HAP-1 (cell line): ENCODE results near the gene DPH1.
"Not testable (repeated sequence)": the region's sequence is repeated elsewhere in the genome, so short reads cannot be mapped to it uniquely, and the experiment has no call there.

Source experiments
- DNase-seq, 2 experiments: peaks; one replicate each; pipeline ENCODE4 v3.0.0-alpha.2; 2016 to 2020; ENCODE audit warnings: low spot score in 2 of 2
- H3K27me3 ChIP-seq: fragments of 250-450 bp; sonication (Bioruptor Pico); 2 replicates; pipeline ENCODE4 v1.5.1; 2020; ENCODE audit warnings: low read depth, mild to moderate bottlenecking, moderate library complexity
- H3K36me3 ChIP-seq: fragments of 250-450 bp; sonication (Bioruptor Pico); replicated peaks from 2 replicates; pipeline ENCODE4 v1.5.1; 2020; ENCODE audit warnings: mild to moderate bottlenecking
- H3K4me1 ChIP-seq: fragments of 250-450 bp; sonication (Bioruptor Pico); 2 replicates; pipeline ENCODE4 v1.5.1; 2020; ENCODE audit warnings: mild to moderate bottlenecking
- H3K4me3 ChIP-seq: fragments of 250-450 bp; sonication (Bioruptor Pico); 2 replicates; pipeline ENCODE4 v1.5.1; 2020; ENCODE audit warnings: mild to moderate bottlenecking, moderate library complexity
- H3K9me3 ChIP-seq: fragments of 250-450 bp; sonication (Bioruptor Pico); 2 replicates; pipeline ENCODE4 v1.5.1; 2020; ENCODE audit warnings: mild to moderate bottlenecking, moderate library complexity
- in situ Hi-C: fragments of 300-500 bp; cut with MboI; formaldehyde crosslinking; loops from 3 replicates; pipeline ENCODE4 v1.14.3; 2020; ENCODE audit warnings: low sequenced_read_pairs, inconsistent platforms, mixed read lengths

The DPH1 gene

DNA sequence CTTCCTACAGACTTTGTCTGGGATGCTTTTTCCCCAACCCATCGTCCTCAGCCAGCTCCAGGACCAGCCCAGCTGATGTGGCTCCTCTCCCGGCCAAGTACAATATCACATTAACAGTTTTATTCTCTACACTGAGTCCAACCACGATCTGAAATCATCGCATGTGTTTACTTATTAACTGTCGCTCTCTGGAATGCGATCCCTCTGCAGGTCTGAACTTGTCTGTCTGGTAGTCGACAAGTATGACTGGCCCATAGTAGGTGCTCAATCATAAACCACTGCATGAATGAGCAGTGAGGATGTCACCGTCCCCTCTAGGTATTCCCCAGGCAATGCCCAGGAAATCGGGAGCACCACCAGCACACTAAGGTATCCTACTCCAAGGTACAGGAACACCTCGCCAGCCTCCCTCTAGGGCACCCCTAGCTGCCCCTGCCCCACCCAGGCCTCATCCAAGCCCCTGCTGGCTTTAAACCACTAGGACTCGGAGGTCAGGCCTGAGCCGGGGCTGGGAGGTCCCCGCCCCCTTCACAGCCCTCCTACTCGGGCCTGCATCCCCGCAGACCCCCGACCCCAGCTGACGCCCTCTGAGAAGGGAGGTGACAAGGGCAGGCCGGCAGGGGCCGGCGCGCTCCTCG, 32.5 kb upstream of the DPH1 start:
- in situ Hi-C loops = no loop called here
- Histone ChIP-seq H3K27me3 (no peaks in the 10 kb centered on the region), H3K4me1 (peaks cover 33% of the 10 kb centered on the region), H3K4me3 (no peak overlapping the region), H3K9me3 (no peaks in the 10 kb centered on the region), H3K36me3 (no peaks in the 10 kb centered on the region)
- DNase-seq = peak; percentile 33 to 48

DNA sequence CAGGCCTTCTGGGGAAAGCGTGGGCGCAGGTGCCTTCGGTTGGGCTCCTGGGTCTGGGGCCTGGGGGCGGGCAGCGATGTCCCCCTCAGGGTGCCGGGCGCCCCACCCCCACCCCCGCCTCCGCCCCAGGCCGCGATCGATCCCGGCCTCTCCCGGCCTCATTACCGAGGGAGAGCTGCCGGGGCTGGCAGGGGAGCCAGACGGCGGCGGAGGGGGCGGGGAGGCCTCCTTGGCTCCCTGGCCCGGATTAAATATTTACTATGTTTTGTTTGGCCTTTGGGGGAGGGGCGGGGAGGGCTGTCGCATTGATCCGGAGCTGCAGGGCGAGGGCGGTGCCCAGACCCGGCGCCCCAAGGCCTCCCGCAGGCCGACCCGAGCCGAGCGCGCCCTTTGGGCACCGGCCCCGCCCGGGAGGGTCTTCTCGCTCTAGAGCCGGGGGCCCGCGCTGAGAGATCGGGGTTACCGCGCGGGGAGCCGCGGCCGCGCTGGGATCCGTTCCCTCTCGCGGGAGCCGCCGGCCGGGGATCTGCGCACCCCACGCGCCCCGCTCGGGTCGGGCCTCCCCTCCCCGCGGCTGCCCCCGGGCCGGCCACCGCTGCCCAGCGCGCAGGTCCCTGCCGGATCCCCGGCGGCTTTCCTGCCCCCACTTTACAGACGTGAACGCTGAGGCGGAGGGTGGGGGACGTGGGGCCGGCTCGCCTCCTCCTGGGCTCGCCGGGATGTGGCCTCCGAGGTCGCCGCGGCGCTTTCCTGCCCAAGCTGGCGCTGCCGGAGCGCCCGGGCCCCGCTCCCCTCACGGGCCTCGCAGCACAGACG, 31.8 kb upstream of the DPH1 start:
- no peak overlapping the region for H3K4me3 ChIP-seq

DNA sequence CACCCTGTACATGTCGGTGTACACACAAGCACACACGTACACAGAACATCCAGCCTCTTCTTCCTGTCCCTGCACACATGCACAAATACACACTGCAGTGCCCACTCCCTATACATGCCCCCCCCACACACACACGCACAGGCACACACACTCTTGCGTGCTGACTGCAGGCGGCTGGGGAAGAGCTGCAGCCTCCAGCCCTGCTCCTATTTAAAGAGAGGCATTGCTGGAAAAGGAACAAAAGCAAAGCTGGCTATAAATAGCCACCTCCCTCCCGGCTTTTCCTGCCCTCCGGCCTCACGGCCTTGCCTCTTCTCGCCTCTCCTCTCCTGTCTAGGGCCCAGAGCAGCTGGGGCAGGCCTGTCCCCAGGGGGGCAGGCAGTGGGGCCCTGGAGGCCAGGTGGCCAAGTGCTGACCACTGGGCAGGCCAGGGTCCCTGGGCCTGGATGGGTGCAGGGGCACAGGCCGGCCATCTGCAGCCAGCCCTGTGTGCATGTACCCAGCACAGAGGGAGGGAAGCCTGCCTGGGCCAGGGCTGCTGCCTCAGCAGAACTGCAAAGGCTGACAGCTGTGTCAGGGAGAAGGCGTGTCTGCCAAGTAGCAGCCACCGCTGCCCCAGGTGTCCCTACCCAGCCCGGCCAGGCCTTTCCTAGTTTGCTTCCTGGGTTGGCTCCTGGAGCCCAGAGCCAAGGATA, 30.2 kb upstream of the DPH1 start:
- Histone ChIP-seq H3K9me3 (no peaks in the 10 kb centered on the region), H3K4me3 (no peak overlapping the region), H3K36me3 (no peaks in the 10 kb centered on the region), H3K4me1 (peaks cover 33% of the 10 kb centered on the region), H3K27me3 (no peaks in the 10 kb centered on the region)
- in situ Hi-C loops = no loop called here
- DNase-seq = peak; percentile 83

More for the DNA sequence above, 31.8 kb upstream of the DPH1 start:
- Histone ChIP-seq H3K27me3 (no peaks in the 10 kb centered on the region), H3K4me1 (peaks cover 33% of the 10 kb centered on the region), H3K9me3 (no peaks in the 10 kb centered on the region), H3K36me3 (no peaks in the 10 kb centered on the region)
- peak; percentile 67 to 85 for DNase-seq
- in situ Hi-C loops = no loop called here

DNA sequence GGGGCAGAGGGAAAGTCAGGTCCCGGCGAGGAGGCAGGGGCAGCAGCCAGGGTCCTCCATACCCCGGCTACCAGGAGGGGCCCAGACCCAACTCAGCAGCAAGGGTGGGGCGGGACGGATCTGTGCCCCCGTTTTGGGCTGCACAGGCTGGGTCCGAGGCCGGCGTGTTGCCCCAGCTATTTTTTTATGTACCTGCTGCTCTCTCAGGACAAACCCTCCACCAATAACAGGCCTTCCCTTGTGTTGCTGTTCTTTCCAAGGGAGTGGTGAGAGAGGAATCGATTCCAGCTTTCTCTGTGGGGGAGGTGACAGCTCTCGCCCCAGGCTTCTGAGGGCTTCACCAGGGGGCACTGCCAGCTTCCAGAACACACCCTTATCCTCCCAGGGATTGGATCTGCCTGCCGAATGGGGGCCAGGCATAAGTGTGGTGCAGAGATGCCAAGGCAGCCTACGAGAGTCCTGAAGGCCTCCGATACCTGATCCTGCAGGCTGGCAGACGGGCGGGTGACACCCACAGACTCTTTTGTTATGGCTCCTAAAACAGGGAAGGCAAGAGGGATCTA, 27.1 kb upstream of the DPH1 start:
- Histone ChIP-seq H3K9me3 (no peaks in the 10 kb centered on the region), H3K36me3 (no peaks in the 10 kb centered on the region), H3K27me3 (no peaks in the 10 kb centered on the region), H3K4me1 (peaks cover 19% of the 10 kb centered on the region), H3K4me3 (no peak overlapping the region)
- DNase-seq = no peak
- in situ Hi-C loops = no loop called here

DNA sequence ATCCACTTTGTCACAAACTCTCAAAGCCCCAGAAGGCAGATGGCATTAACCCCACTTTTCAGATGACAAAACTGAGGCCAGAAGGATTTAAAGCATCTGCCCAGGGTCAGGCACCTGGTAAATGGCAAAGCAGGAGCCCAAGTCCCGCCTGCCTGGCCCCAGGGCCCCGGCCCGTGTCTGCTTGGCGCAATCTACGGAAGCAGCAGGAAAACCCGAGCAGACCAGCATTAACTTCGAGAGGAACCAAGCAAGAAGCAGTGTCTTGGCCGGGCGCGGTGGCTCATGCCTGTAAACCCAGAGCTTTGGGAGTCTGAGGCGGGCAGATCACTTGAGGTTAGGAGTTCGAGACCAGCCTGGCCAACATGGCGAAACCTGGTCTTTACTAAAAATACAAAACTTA, 26.4 kb upstream of the DPH1 start:
- no peak overlapping the region for H3K4me3 ChIP-seq
- no peak for DNase-seq
- no peaks in the 10 kb centered on the region for H3K9me3 ChIP-seq
- in situ Hi-C loops = no loop called here
- H3K4me1 ChIP-seq = peaks cover 17% of the 10 kb centered on the region
- no peaks in the 10 kb centered on the region for H3K36me3 ChIP-seq
- no peaks in the 10 kb centered on the region for H3K27me3 ChIP-seq

DNA sequence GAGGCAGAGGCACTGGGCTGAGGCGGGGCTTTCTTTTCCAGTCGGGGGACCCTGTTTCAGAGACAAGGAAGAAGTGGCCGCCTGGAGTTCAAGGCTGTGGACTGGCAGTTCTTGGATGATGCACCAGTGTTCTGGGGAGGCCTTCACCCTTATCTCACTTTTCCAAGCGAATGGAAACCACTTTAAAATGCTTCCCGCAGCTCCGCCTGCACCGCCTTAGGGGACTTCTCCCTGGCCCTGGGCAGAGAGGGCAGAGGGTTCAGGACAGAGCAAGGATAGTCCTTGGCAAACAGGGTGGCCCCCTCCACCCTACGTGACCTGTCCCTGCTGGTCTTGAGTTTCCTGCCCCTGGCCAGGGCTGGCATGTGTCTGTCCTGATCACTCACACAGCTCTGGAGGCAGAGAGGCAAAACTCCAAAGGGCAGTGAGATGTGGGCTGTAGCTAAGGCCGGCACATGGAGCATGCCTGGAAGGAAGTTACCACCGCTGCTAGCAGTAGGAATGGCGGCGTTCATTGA, 25.5 kb upstream of the DPH1 start:
- in situ Hi-C loops = no loop called here
- no peaks in the 10 kb centered on the region for H3K36me3 ChIP-seq
- no peaks in the 10 kb centered on the region for H3K9me3 ChIP-seq
- peaks cover 9% of the 10 kb centered on the region for H3K4me1 ChIP-seq
- no peaks in the 10 kb centered on the region for H3K27me3 ChIP-seq
- DNase-seq = no peak
- no peak overlapping the region for H3K4me3 ChIP-seq

DNA sequence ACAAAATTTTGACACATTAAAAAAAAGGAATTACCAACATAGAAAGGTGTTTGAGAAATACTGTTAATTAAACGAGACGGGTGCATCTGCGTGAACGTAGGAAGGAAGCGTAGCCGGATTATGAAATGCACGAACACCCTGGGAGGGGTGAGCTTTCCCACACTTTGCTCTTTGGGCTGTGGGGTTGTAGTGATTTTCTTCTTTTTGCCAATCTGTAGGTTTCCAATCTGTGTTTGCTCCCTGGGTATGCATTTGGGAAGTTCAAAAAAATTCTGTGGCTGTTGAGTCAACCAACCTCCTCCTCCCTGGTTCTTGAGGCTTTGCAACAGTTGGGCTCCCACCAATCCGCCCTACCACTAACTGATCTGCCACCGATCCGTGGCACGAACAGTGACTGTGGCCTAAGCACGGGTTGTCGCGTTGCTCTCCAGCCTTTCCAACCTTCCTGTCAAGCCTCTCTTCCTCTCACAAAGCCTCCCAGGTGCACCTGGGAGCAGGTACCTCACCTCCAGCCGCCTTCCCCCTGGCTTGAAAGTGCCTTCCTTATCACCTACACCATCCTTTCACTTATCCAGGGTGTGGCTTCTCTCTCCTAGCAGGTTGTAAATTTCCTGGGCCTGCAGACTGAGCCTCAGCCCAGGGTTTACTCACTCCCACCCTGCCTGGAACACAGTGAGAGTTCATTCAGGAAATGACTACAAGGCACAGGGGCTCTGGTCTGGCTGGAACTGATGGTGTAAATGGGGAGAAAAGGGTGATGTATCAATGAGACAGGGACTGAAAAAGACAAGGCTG, 21.4 kb upstream of the DPH1 start:
- no peaks in the 10 kb centered on the region for H3K36me3 ChIP-seq
- no peaks in the 10 kb centered on the region for H3K27me3 ChIP-seq
- no peak overlapping the region for H3K4me3 ChIP-seq
- in situ Hi-C loops = no loop called here
- no peak for DNase-seq
- no peaks in the 10 kb centered on the region; the same call in 1 of the 2 replicates for H3K4me1 ChIP-seq
- no peaks in the 10 kb centered on the region for H3K9me3 ChIP-seq

DNA sequence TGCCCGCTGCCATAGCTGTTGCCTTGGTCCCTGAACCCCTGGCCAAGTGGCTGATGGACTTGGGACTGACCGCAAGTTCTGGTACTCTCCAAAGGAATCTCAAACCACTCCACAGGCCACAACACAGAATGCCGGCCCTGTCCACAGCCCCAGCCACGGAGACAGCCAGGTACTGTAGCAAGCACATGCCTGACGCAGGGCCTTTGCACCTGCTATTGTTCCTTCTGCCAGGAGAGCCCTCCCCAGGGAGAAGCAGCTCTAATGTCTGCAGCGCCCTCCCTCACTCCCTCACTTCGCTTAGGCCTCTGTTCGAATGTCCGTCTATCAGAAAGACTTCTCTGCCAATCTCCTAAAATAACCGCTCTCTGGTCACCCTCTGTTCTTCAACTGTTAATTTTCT, 20.2 kb upstream of the DPH1 start:
- Histone ChIP-seq H3K9me3 (no peaks in the 10 kb centered on the region), H3K27me3 (no peaks in the 10 kb centered on the region), H3K4me3 (no peak overlapping the region), H3K4me1 (no peaks in the 10 kb centered on the region; the same call in 1 of the 2 replicates), H3K36me3 (no peaks in the 10 kb centered on the region)
- no peak for DNase-seq
- in situ Hi-C loops = no loop called here

DNA sequence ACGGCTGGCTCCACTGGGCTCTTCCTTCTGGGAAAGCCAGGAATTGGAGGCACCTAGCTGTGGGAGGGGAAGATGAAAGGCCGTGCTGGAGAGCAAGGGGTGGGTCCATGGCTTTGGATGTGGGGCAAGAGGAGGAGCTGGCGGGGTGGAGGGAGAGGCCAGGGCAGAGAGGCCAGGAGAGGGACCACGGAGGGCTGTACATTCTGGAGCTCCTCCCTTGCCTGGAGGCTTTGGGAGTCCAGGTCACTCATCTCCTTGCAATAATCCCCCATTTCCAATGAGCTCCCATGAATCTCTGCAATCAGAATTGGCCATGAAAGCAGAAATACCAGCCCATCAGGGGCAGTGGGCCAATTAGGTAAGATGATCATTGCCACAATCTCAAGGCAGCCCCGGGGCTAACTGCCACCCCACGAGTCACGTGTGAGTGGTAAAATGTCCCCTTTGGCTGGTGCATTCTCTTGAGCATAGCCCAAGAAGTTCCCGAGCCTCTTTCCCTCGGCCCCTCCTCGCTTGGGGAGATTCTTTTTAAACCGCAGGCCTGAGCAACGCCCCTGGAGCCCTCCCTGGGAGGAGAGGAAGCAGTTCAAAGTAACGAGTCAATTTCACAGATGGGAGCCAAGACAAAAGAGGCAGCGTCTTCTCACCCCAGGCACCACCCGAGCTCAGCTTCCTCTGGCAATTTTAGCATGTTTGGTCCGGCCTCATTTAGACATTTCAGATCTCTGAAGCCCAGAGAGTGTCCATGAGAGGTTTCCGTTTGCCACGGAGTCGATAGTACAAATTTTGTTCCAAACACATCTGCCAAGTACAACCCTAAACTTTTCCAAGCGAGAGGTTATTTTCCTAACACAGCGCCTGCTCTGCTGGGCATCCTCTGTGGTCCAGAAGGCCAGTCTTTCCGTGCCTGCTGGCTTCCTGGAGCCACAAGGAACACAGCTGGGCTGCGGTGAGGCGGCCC, 18.3 kb upstream of the DPH1 start:
- Histone ChIP-seq H3K4me3 (no peak overlapping the region), H3K9me3 (no peaks in the 10 kb centered on the region), H3K27me3 (no peaks in the 10 kb centered on the region), H3K36me3 (no peaks in the 10 kb centered on the region), H3K4me1 (no peaks in the 10 kb centered on the region; the same call in 1 of the 2 replicates)
- in situ Hi-C loops = no loop called here
- peak in 1 of 2 experiments; percentile 54 for DNase-seq

DNA sequence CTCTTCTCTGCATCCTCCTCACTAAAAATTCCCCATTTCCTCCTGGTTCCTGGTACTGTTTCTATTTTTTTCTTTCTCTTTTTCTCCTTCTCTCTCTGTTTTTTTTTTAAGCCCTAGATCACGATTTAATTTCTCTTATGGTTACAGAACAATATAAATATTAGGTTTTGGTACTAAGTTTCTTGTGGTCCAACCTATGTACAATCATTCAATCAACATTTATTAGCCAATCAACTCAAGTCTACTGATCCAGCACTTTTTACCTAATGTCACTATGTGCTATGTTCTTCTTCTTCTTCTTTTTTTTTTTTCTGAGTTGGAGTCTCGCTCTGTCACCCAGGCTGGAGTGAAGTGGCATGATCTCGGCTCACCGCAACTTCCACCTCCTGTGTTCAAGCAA, 17.5 kb upstream of the DPH1 start:
- H3K36me3 ChIP-seq = no peaks in the 10 kb centered on the region
- H3K9me3 ChIP-seq = no peaks in the 10 kb centered on the region
- no peak overlapping the region for H3K4me3 ChIP-seq
- H3K27me3 ChIP-seq = no peaks in the 10 kb centered on the region
- in situ Hi-C loops = no loop called here
- no peaks in the 10 kb centered on the region; the same call in 1 of the 2 replicates for H3K4me1 ChIP-seq
- DNase-seq = no peak

DNA sequence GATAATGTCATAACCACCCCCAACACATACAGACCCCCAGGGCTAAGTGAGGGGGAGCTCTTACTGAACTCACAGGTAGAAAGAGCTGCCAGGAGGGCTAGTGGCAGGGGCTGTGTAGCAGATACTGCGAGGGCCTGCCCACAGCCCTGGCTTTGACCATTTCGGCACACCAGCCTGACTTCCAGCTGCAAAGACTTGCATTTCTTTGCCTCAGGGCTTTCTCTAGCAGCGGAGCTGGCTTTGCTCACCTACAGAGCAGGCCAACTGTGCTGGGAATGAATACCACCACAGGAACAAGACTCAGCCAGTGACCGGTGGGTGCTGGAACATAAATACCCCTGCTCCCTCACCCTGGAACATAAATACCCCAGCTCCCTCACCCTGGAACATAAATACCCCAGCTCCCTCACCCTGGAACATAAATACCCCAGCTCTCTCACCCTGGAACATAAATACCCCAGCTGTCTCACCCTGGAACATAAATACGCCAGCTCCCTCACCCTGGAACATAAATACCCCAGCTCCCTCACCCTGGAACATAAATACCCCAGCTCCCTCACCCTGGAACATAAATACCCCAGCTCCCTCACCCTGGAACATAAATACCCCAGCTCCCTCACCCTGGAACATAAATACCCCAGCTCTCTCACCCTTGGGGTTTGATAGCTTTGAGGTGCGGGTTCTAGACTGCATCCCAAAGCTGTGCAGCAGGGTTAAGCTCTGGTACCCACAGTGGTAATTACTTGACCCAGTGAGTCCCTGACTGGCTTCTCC, 16.5 kb upstream of the DPH1 start:
- H3K27me3 ChIP-seq, DNase-seq, H3K4me1 ChIP-seq, H3K9me3 ChIP-seq, H3K4me3 ChIP-seq, in situ Hi-C loops, H3K36me3 ChIP-seq: not testable (repeated sequence)

DNA sequence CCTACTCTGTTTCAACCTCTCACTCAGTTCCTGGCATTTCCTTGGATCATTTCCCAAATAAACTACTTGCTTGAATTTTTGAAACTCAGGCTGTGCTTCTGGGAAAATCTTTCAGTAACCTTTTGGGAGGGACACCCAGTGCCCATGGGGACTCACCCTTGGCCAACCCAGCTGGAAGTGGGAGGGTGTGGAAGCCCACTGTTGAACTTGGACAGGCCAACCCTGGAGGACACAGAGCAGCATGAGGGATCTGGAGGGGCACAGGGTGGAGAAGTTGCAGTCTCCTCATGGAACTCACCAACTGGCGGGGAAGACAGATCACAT, 16.0 kb upstream of the DPH1 start:
- no peaks in the 10 kb centered on the region for H3K36me3 ChIP-seq
- H3K4me1 ChIP-seq = no peaks in the 10 kb centered on the region; the same call in 1 of the 2 replicates
- H3K9me3 ChIP-seq = no peaks in the 10 kb centered on the region
- no peak for DNase-seq
- H3K27me3 ChIP-seq = no peaks in the 10 kb centered on the region
- H3K4me3 ChIP-seq = no peak overlapping the region
- in situ Hi-C loops = no loop called here
